MM.1S (cell line): ENCODE results near the gene ASH1L.
"Not testable (repeated sequence)": the region's sequence is repeated elsewhere in the genome, so short reads cannot be mapped to it uniquely, and the experiment has no call there.

Experiments used
- DNase-seq: peaks from one replicate; pipeline ENCODE4 v3.0.0-alpha.2; 2015
- H2AFZ ChIP-seq: fragments of 300-600 bp; sonication (generic); 2 replicates; pipeline ENCODE4 v1.6.0; 2016; ENCODE audit warnings: antibody characterized with exemption, low read length
- H3F3A ChIP-seq: fragments of 300-600 bp; sonication (generic); 2 replicates; pipeline ENCODE4 v1.6.1; 2016; ENCODE audit warnings: mild to moderate bottlenecking, antibody characterized with exemption, low read length, moderate library complexity, mixed read lengths; ENCODE audit not compliant: insufficient read depth
- H3K27ac ChIP-seq: fragments of 300-600 bp; sonication (generic); 2 replicates; pipeline ENCODE4 v1.5.1; 2016; ENCODE audit warnings: mild to moderate bottlenecking, low read length
- H3K27me3 ChIP-seq: fragments of 300-600 bp; sonication (generic); replicated peaks from 2 replicates; pipeline ENCODE4 v1.6.0; 2016; ENCODE audit warnings: low read length; ENCODE audit not compliant: insufficient read depth
- H3K36me3 ChIP-seq: fragments of 300-600 bp; sonication (generic); replicated peaks from 2 replicates; pipeline ENCODE4 v1.6.1; 2016; ENCODE audit warnings: mild to moderate bottlenecking, low read length, mixed read lengths; ENCODE audit not compliant: insufficient read depth
- H3K4me1 ChIP-seq: fragments of 300-600 bp; sonication (generic); 2 replicates; pipeline ENCODE4 v1.6.1; 2016; ENCODE audit warnings: low read length, mixed read lengths
- H3K4me2 ChIP-seq: fragments of 300-600 bp; sonication (generic); 2 replicates; pipeline ENCODE4 v1.6.0; 2016; ENCODE audit warnings: low read depth, low read length
- H3K4me3 ChIP-seq: fragments of 300-600 bp; sonication (generic); 2 replicates; pipeline ENCODE4 v1.5.1; 2016; ENCODE audit warnings: low read length, mixed read lengths
- H3K79me2 ChIP-seq: fragments of 300-600 bp; sonication (generic); 2 replicates; pipeline ENCODE4 v1.6.1; 2016; ENCODE audit warnings: mixed run types, low read length, mixed read lengths
- H3K9ac ChIP-seq: fragments of 300-600 bp; sonication (generic); 2 replicates; pipeline ENCODE4 v1.6.1; 2016; ENCODE audit warnings: low read length, mixed read lengths
- H3K9me2 ChIP-seq: fragments of 300-600 bp; sonication (generic); replicated peaks from 2 replicates; pipeline ENCODE4 v1.6.1; 2016; ENCODE audit warnings: mild to moderate bottlenecking, low read length, mixed read lengths; ENCODE audit not compliant: insufficient read depth
- H3K9me3 ChIP-seq: fragments of 300-600 bp; sonication (generic); replicated peaks from 2 replicates; pipeline ENCODE4 v1.6.1; 2016; ENCODE audit warnings: mild to moderate bottlenecking, low read length, mixed read lengths; ENCODE audit not compliant: insufficient read depth
- H4K20me1 ChIP-seq: fragments of 300-600 bp; sonication (generic); 2 replicates; pipeline ENCODE4 v1.6.1; 2016; ENCODE audit warnings: mild to moderate bottlenecking, low read length, moderate library complexity, mixed read lengths; ENCODE audit not compliant: insufficient read depth
- EZH2 ChIP-seq: fragments of 300-600 bp; sonication (generic); optimal IDR thresholded peaks from 2 replicates; pipeline ENCODE3; 2017; ENCODE audit warnings: low read depth, mild to moderate bottlenecking, antibody characterized with exemption, low read length, mixed read lengths
- EZH2phosphoT487 ChIP-seq: fragments of 300-600 bp; sonication (generic); IDR thresholded peaks from 2 replicates; pipeline ENCODE4 v1.6.1; 2018; ENCODE audit warnings: antibody characterized with exemption, low read length
- TF ChIP-seq, protein P1 (sequence below): fragments of 300-600 bp; sonication (generic); IDR thresholded peaks from 2 replicates; pipeline ENCODE4 v1.5.1; 2016; ENCODE audit warnings: antibody characterized with exemption, low read length, mixed read lengths

The ASH1L gene

GRCh38 chr1:155396874-155397476 is 165.6 kb downstream of the ASH1L start:
- Histone ChIP-seq H3K9me2 (no peaks in the 10 kb centered on the region), H3K9ac (no peak overlapping the region), H2AFZ (no peak overlapping the region), H4K20me1 (no peaks in the 10 kb centered on the region), H3K4me1 (no peaks in the 10 kb centered on the region), H3K9me3 (no peaks in the 10 kb centered on the region), H3F3A (no peaks in the 10 kb centered on the region), H3K36me3 (peaks cover 15% of the 10 kb centered on the region; the same call in 1 of the 2 replicates), H3K79me2 (no peaks in the 10 kb centered on the region), H3K4me3 (no peak overlapping the region), H3K27ac (no peak overlapping the region), H3K4me2 (no peak overlapping the region), H3K27me3 (no peaks in the 10 kb centered on the region)
- no peak for DNase-seq
- TF ChIP-seq EZH2 (no peak), EZH2phosphoT487 (no peak)
- TF ChIP-seq, protein P1, sequence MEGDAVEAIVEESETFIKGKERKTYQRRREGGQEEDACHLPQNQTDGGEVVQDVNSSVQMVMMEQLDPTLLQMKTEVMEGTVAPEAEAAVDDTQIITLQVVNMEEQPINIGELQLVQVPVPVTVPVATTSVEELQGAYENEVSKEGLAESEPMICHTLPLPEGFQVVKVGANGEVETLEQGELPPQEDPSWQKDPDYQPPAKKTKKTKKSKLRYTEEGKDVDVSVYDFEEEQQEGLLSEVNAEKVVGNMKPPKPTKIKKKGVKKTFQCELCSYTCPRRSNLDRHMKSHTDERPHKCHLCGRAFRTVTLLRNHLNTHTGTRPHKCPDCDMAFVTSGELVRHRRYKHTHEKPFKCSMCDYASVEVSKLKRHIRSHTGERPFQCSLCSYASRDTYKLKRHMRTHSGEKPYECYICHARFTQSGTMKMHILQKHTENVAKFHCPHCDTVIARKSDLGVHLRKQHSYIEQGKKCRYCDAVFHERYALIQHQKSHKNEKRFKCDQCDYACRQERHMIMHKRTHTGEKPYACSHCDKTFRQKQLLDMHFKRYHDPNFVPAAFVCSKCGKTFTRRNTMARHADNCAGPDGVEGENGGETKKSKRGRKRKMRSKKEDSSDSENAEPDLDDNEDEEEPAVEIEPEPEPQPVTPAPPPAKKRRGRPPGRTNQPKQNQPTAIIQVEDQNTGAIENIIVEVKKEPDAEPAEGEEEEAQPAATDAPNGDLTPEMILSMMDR, result no peak

- H2AFZ ChIP-seq, result no peak overlapping the region
- H3K4me3 ChIP-seq, result no peak overlapping the region
- no peaks in the 10 kb centered on the region for H3K79me2 ChIP-seq
- H3K36me3 ChIP-seq, result peaks cover 13% of the 10 kb centered on the region; the same call in 1 of the 2 replicates
- no peaks in the 10 kb centered on the region for H3K27me3 ChIP-seq
- H3K27ac ChIP-seq, result no peak overlapping the region
- H3K4me1 ChIP-seq, result no peaks in the 10 kb centered on the region
- no peaks in the 10 kb centered on the region for H4K20me1 ChIP-seq
- H3F3A ChIP-seq, result no peaks in the 10 kb centered on the region
- no peak overlapping the region for H3K4me2 ChIP-seq
- TF ChIP-seq EZH2phosphoT487, result no peak
- TF ChIP-seq, protein P1, result no peak
- TF ChIP-seq EZH2, result no peak
- no peaks in the 10 kb centered on the region for H3K9me3 ChIP-seq
- no peaks in the 10 kb centered on the region for H3K9me2 ChIP-seq
- no peak for DNase-seq
- H3K9ac ChIP-seq, result no peak overlapping the region
Measured at GRCh38 chr1:155392898-155393411, 169.6 kb downstream of the ASH1L start.

GRCh38 chr1:155389826-155390225 is 172.8 kb downstream of the ASH1L start:
- H3F3A ChIP-seq, result no peaks in the 10 kb centered on the region
- TF ChIP-seq, protein P1, result no peak
- TF ChIP-seq EZH2 (no peak), EZH2phosphoT487 (no peak)

DNA sequence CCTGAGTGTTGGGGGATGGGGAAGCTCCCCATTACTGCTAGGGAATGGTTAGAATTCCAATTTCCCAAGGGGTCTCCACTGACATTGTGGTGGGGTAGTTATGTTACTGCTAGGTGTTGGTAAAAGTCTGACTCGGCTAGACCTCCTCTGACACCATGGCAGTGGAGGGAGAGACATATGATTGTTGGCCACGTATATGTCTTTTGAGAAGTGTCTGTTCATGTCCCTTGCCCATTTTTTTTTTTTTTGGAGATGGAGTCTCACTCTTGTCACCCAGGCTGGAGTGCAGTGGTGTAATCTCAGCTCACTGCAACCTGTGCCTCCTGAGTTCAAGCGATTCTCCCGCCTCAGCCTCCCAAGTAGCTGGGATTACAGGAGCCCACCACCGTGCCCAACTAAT is 176.8 kb downstream of the ASH1L start:
- H4K20me1 ChIP-seq, H3F3A ChIP-seq, H3K4me2 ChIP-seq, H3K79me2 ChIP-seq, H3K27ac ChIP-seq, H3K9me3 ChIP-seq, H2AFZ ChIP-seq, H3K4me1 ChIP-seq, DNase-seq, H3K9me2 ChIP-seq, H3K9ac ChIP-seq, H3K27me3 ChIP-seq, H3K4me3 ChIP-seq, H3K36me3 ChIP-seq: not testable (repeated sequence)

More at GRCh38 chr1:155389826-155390225, 172.8 kb downstream of the ASH1L start:
- H3K27me3 ChIP-seq, result no peaks in the 10 kb centered on the region
- no peaks in the 10 kb centered on the region for H3K9me3 ChIP-seq
- no peak overlapping the region for H3K4me3 ChIP-seq
- no peaks in the 10 kb centered on the region for H3K4me1 ChIP-seq
- no peak overlapping the region for H3K4me2 ChIP-seq
- H3K9ac ChIP-seq, result no peak overlapping the region
- H3K27ac ChIP-seq, result no peak overlapping the region
- H2AFZ ChIP-seq, result no peak overlapping the region
- no peaks in the 10 kb centered on the region for H3K9me2 ChIP-seq
- no peaks in the 10 kb centered on the region for H3K79me2 ChIP-seq
- H4K20me1 ChIP-seq, result no peaks in the 10 kb centered on the region
- no peak for DNase-seq
- peaks cover 16% of the 10 kb centered on the region; the same call in 1 of the 2 replicates for H3K36me3 ChIP-seq
